CD4-positive, alpha-beta memory T cell (primary cell): ENCODE data around the gene KRTAP12-1. TPM values are rescaled to one million over a fixed set of nuclear protein-coding genes. Genes with fewer than 3 reads are reported as not detected.

Experiments
- CTCF ChIA-PET: fragments of 350-600 bp; sonication (Branson Sonifier 250); formaldehyde crosslinking; loops from one replicate; lab custom pipeline; 2021; ENCODE audit warnings: inconsistent platforms; ENCODE audit not compliant: partially characterized antibody; lab: Charles Lee
- POLR2A ChIA-PET: fragments of 350-600 bp; sonication (Branson Sonifier 250); formaldehyde crosslinking; loops from one replicate; lab custom pipeline; 2021; ENCODE audit not compliant: partially characterized antibody; lab: Charles Lee
- DNase-seq, 5 donors: peaks; one replicate each; pipeline versions ENCODE4 v3.0.0 to v3.0.0-alpha.2; 2020 to 2022; ENCODE audit warnings: mixed read lengths in 1 of 5
- H3K27ac ChIP-seq: one replicate; pipeline ENCODE4 v1.7.0; 2013; ENCODE audit warnings: low read depth, low read length
- H3K27me3 ChIP-seq: 2 replicates; pipeline ENCODE4 v1.7.0; 2013; ENCODE audit warnings: mild to moderate bottlenecking, low read length, moderate library complexity; ENCODE audit not compliant: insufficient read depth
- H3K36me3 ChIP-seq: 2 replicates; pipeline ENCODE4 v1.7.0; 2013; ENCODE audit warnings: mild to moderate bottlenecking, low read length, moderate library complexity; ENCODE audit not compliant: insufficient read depth
- H3K4me1 ChIP-seq: 2 replicates; pipeline ENCODE4 v1.7.0; 2013; ENCODE audit warnings: mild to moderate bottlenecking, low read length, moderate library complexity; ENCODE audit not compliant: insufficient read depth
- H3K4me3 ChIP-seq, 2 donors: one replicate each; pipeline ENCODE4 v1.7.0; 2013; ENCODE audit warnings: low read length in 2 of 2, mild to moderate bottlenecking in 1 of 2
- H3K9me3 ChIP-seq, 2 donors: one replicate each; pipeline ENCODE4 v1.7.0; 2013; ENCODE audit warnings: low read length in 2 of 2, control low read depth in 1 of 2; ENCODE audit not compliant: control insufficient read depth in 1 of 2
- H3K27ac Mint-ChIP-seq, 7 donors: one replicate each; pipeline ENCODE4 v1.8.0; 2020 to 2021; ENCODE audit warnings: mixed read lengths in 7 of 7, mild to moderate bottlenecking in 6 of 7, inconsistent platforms in 3 of 7, moderate library complexity in 3 of 7
- H3K27me3 Mint-ChIP-seq, 2 donors: one replicate each; pipeline ENCODE4 v1.8.0; 2020 to 2021; ENCODE audit warnings: mixed read lengths in 2 of 2
- H3K36me3 Mint-ChIP-seq, 2 donors: one replicate each; pipeline ENCODE4 v1.8.0; 2020 to 2021; ENCODE audit warnings: mixed read lengths in 2 of 2, inconsistent platforms in 1 of 2, mild to moderate bottlenecking in 1 of 2
- H3K4me1 Mint-ChIP-seq, 4 donors: one replicate each; pipeline ENCODE4 v1.8.0; 2020 to 2021; ENCODE audit warnings: mixed read lengths in 4 of 4, mild to moderate bottlenecking in 1 of 4
- H3K4me3 Mint-ChIP-seq, 8 donors: one replicate each; pipeline ENCODE4 v1.8.0; 2020 to 2021; ENCODE audit warnings: mixed read lengths in 8 of 8, mild to moderate bottlenecking in 7 of 8, moderate library complexity in 6 of 8, inconsistent platforms in 3 of 8
- H3K9me3 Mint-ChIP-seq, 8 donors: one replicate each; pipeline ENCODE4 v1.8.0; 2020 to 2021; ENCODE audit warnings: mixed read lengths in 8 of 8, mild to moderate bottlenecking in 5 of 8, inconsistent platforms in 3 of 8, moderate library complexity in 1 of 8
- intact Hi-C: fragments of 100-400 bp; cut with micrococcal nuclease; formaldehyde crosslinking; loops from one replicate; pipeline ENCODE4 v1.15.1; 2023
- polyA plus RNA-seq, 2 donors: library from polyadenylated mRNA; unstranded; fragments of 300-500 nt; fragmentation: Illumina TruSeq; gene quantifications; one replicate each; pipeline ENCODE4 v1.2.3, GENCODE V29; 2021
- total RNA-seq, 2 experiments: library from RNA; stranded (reverse); gene quantifications; one replicate each; pipeline ENCODE4 v1.2.3, GENCODE V29; 2021

The KRTAP12-1 gene
- total and polyA plus RNA-seq, 4 experiments from 2014 or later = not detected

GRCh38 chr21:44726826-44727225 lies 44.9 kb upstream of the KRTAP12-1 start:
- H3K4me3 ChIP-seq = no peak overlapping the region
- H3K9me3 ChIP-seq = no peaks in the 10 kb centered on the region
- H3K4me3 Mint-ChIP-seq = no peak overlapping the region
- peaks cover 15% of the 10 kb centered on the region for H3K27me3 ChIP-seq
- H3K9me3 Mint-ChIP-seq = no peaks in the 10 kb centered on the region
- H3K27ac Mint-ChIP-seq = no peak overlapping the region
- H3K4me1 ChIP-seq = peaks cover 15% of the 10 kb centered on the region
- peaks cover 5 to 15% (median 9%) of the 10 kb centered on the region in 4 donors for H3K4me1 Mint-ChIP-seq
- POLR2A ChIA-PET = no interaction called here
- H3K36me3 ChIP-seq = no peaks in the 10 kb centered on the region
- H3K36me3 Mint-ChIP-seq = no peaks in the 10 kb centered on the region
- intact Hi-C loops = no loop called here
- no peak overlapping the region for H3K27ac ChIP-seq
- CTCF ChIA-PET = interaction anchor here (1.0 to 2.4 kb wide), 3 partner anchors 13 to 216 kb away, joined by 3 to 8 read pairs (median 4); no protein-coding TSS in a partner anchor
- no peak for DNase-seq
- H3K27me3 Mint-ChIP-seq = peaks cover 35 to 36% of the 10 kb centered on the region in 2 donors

- Mint-ChIP-seq H3K4me1 (peaks cover 5 to 15% (median 9%) of the 10 kb centered on the region in 4 donors), H3K27ac (peak overlapping the region in 1 of 7 donors; percentile 57), H3K36me3 (no peaks in the 10 kb centered on the region), H3K4me3 (no peak overlapping the region), H3K27me3 (peaks cover 33 to 39% of the 10 kb centered on the region in 2 donors), H3K9me3 (peaks cover 0 to 4% (median 0%) of the 10 kb centered on the region in 8 donors)
- ChIA-PET CTCF (interaction anchor here (0.6 to 2.4 kb wide), 4 partner anchors 15 to 935 kb away, joined by 3 to 8 read pairs (median 4); no protein-coding TSS in a partner anchor), POLR2A (no interaction called here)
- DNase-seq = no peak
- intact Hi-C loops = no loop called here
- Histone ChIP-seq H3K27ac (no peak overlapping the region), H3K36me3 (no peaks in the 10 kb centered on the region), H3K9me3 (no peaks in the 10 kb centered on the region), H3K4me3 (no peak overlapping the region), H3K27me3 (peaks cover 22% of the 10 kb centered on the region), H3K4me1 (peaks cover 15% of the 10 kb centered on the region)
Observed at GRCh38 chr21:44724926-44725325, 43.0 kb upstream of the KRTAP12-1 start.

- no peaks in the 10 kb centered on the region for H3K36me3 ChIP-seq
- H3K4me1 Mint-ChIP-seq = peaks cover 5 to 15% (median 9%) of the 10 kb centered on the region in 4 donors
- no peak overlapping the region for H3K4me3 ChIP-seq
- no peak overlapping the region for H3K27ac ChIP-seq
- ChIA-PET POLR2A (interaction anchor here (0.7 to 2.0 kb wide), 2 partner anchors 126 to 176 kb away, joined by 3 to 4 read pairs; no protein-coding TSS in a partner anchor), CTCF (interaction anchor here (0.8 to 1.0 kb wide), 2 partner anchors 69 to 213 kb away, joined by 3 to 4 read pairs; no protein-coding TSS in a partner anchor)
- no peaks in the 10 kb centered on the region for H3K9me3 ChIP-seq
- peak overlapping the region in 6 of 8 donors; percentile 20 to 62 (median 45) for H3K4me3 Mint-ChIP-seq
- peaks cover 0 to 4% (median 0%) of the 10 kb centered on the region in 8 donors for H3K9me3 Mint-ChIP-seq
- H3K27me3 Mint-ChIP-seq = peaks cover 33 to 41% of the 10 kb centered on the region in 2 donors
- peaks cover 25% of the 10 kb centered on the region for H3K27me3 ChIP-seq
- peak overlapping the region in 2 of 7 donors; percentile 8 to 29 for H3K27ac Mint-ChIP-seq
- intact Hi-C loops = no loop called here
- no peaks in the 10 kb centered on the region for H3K36me3 Mint-ChIP-seq
- DNase-seq = no peak
- H3K4me1 ChIP-seq = peaks cover 15% of the 10 kb centered on the region
Observed at GRCh38 chr21:44724196-44724595, 42.2 kb upstream of the KRTAP12-1 start.

GRCh38 chr21:44723177-44724131 lies 41.5 kb upstream of the KRTAP12-1 start:
- H3K4me3 ChIP-seq = no peak overlapping the region
- Mint-ChIP-seq H3K4me3 (peak overlapping the region; percentile 48 to 86 (median 76)), H3K27ac (no peak overlapping the region), H3K4me1 (peaks cover 5 to 15% (median 9%) of the 10 kb centered on the region in 4 donors), H3K9me3 (peaks cover 0 to 4% (median 0%) of the 10 kb centered on the region in 8 donors), H3K36me3 (no peaks in the 10 kb centered on the region), H3K27me3 (peaks cover 34 to 41% of the 10 kb centered on the region in 2 donors)
- H3K27ac ChIP-seq = no peak overlapping the region
- POLR2A ChIA-PET = interaction anchor here (0.7 to 2.0 kb wide), 4 partner anchors 65 to 176 kb away, joined by 3 to 5 read pairs (median 4); partner anchors contain the start of gene KRTAP12-3
- peaks cover 15% of the 10 kb centered on the region for H3K4me1 ChIP-seq
- intact Hi-C loops = loop anchor here (1.0 kb wide), 1 partner anchor 12 kb away; the partner anchor contains the start of gene TSPEAR
- H3K27me3 ChIP-seq = peaks cover 25% of the 10 kb centered on the region
- DNase-seq = peak in 3 of 5 donors; percentile 15 to 35 (median 24)
- CTCF ChIA-PET = interaction anchor here (1.2 to 1.9 kb wide), 2 partner anchors 19 to 213 kb away, joined by 4 to 8 read pairs; no protein-coding TSS in a partner anchor
- no peaks in the 10 kb centered on the region for H3K36me3 ChIP-seq
- no peaks in the 10 kb centered on the region for H3K9me3 ChIP-seq

- H3K27ac Mint-ChIP-seq = no peak overlapping the region
- Histone ChIP-seq H3K4me1 (peaks cover 15% of the 10 kb centered on the region), H3K4me3 (no peak overlapping the region), H3K36me3 (no peaks in the 10 kb centered on the region), H3K27ac (no peak overlapping the region), H3K27me3 (peaks cover 25% of the 10 kb centered on the region), H3K9me3 (no peaks in the 10 kb centered on the region)
- ChIA-PET CTCF (interaction anchor here (1.2 to 1.9 kb wide), 2 partner anchors 20 to 212 kb away, joined by 4 to 8 read pairs; no protein-coding TSS in a partner anchor), POLR2A (interaction anchor here (1.3 to 2.0 kb wide), 3 partner anchors 65 to 175 kb away, joined by 4 to 5 read pairs (median 5); partner anchors contain the start of gene KRTAP12-3)
- peaks cover 0 to 4% (median 0%) of the 10 kb centered on the region in 8 donors for H3K9me3 Mint-ChIP-seq
- H3K27me3 Mint-ChIP-seq = peaks cover 39% of the 10 kb centered on the region in 2 donors
- peaks cover 5 to 15% (median 9%) of the 10 kb centered on the region in 4 donors for H3K4me1 Mint-ChIP-seq
- H3K36me3 Mint-ChIP-seq = no peaks in the 10 kb centered on the region
- no peak for DNase-seq
- intact Hi-C loops = loop anchor here (1.0 kb wide), 1 partner anchor 11 kb away; the partner anchor contains the start of gene TSPEAR
- peak overlapping the region in 7 of 8 donors; percentile 57 to 86 (median 74) for H3K4me3 Mint-ChIP-seq
Observed at GRCh38 chr21:44722731-44723130, 40.8 kb upstream of the KRTAP12-1 start.

- Histone ChIP-seq H3K27me3 (peaks cover 25% of the 10 kb centered on the region), H3K4me1 (peaks cover 15% of the 10 kb centered on the region), H3K27ac (no peak overlapping the region), H3K9me3 (no peaks in the 10 kb centered on the region), H3K4me3 (no peak overlapping the region), H3K36me3 (no peaks in the 10 kb centered on the region)
- no peak for DNase-seq
- Mint-ChIP-seq H3K4me3 (peak overlapping the region in 1 of 8 donors; percentile 5), H3K27ac (no peak overlapping the region), H3K9me3 (peaks cover 0 to 7% (median 0%) of the 10 kb centered on the region in 8 donors), H3K4me1 (peaks cover 5 to 17% (median 9%) of the 10 kb centered on the region in 4 donors), H3K36me3 (no peaks in the 10 kb centered on the region), H3K27me3 (peaks cover 23 to 31% of the 10 kb centered on the region in 2 donors)
- intact Hi-C loops = no loop called here
- ChIA-PET CTCF (interaction anchor here (0.7 to 0.8 kb wide), 2 partner anchors 12 to 210 kb away, joined by 3 read pairs; no protein-coding TSS in a partner anchor), POLR2A (interaction anchor here (1.0 kb wide), 2 partner anchors 10 to 11 kb away, joined by 3 read pairs; no protein-coding TSS in a partner anchor)
Observed at GRCh38 chr21:44720170-44720569, 38.2 kb upstream of the KRTAP12-1 start.
